Measurements from ENCODE around the gene SPRY1. TPM values are rescaled to one million over a fixed set of nuclear protein-coding genes. Genes with fewer than 3 reads are reported as not detected.
A peak's percentile ranks its signal among the peaks of the same experiment; 100 is the strongest.

The SPRY1 gene
- 36.1 TPM for total RNA-seq

GRCh38 chr4:123396307-123397143, at the start of gene SPRY1:
SPRY1 (plus strand) TSS chr4:123396795; CDS start chr4:123401592, 4,797 bp downstream.
- peak in 2 of 3 donors; percentile 85 to 94 for DNase-seq (ENCODE audit: low read depth in 2 of 3, low spot score in 2 of 3)

- DNase-seq (ENCODE audit: low read depth in 2 of 3, low spot score in 2 of 3): no peak
Observed at GRCh38 chr4:123346951-123347350, 49.6 kb upstream of the SPRY1 start.

GRCh38 chr4:123348946-123349345, 47.6 kb upstream of the SPRY1 start:
- no peak for DNase-seq (ENCODE audit: low read depth in 2 of 3, low spot score in 2 of 3)

- peak in 2 of 3 donors; percentile 55 to 56 for DNase-seq (ENCODE audit: low read depth in 2 of 3, low spot score in 2 of 3)
Observed at GRCh38 chr4:123349421-123350190, 47.0 kb upstream of the SPRY1 start.

- DNase-seq (ENCODE audit: low read depth in 2 of 3, low spot score in 2 of 3): peak in 2 of 3 donors; percentile 50 to 68
Observed at GRCh38 chr4:123350191-123350544, 46.4 kb upstream of the SPRY1 start.

- DNase-seq (ENCODE audit: low read depth in 2 of 3, low spot score in 2 of 3): no peak
Observed at GRCh38 chr4:123350726-123351125, 45.9 kb upstream of the SPRY1 start.

- DNase-seq (ENCODE audit: low read depth in 2 of 3, low spot score in 2 of 3): no peak
Observed at GRCh38 chr4:123351713-123352112, 44.9 kb upstream of the SPRY1 start.

GRCh38 chr4:123352240-123352945, 44.2 kb upstream of the SPRY1 start:
- DNase-seq (ENCODE audit: low read depth in 2 of 3, low spot score in 2 of 3): peak in 1 of 3 donors; percentile 38

GRCh38 chr4:123352966-123353365, 43.6 kb upstream of the SPRY1 start:
- no peak for DNase-seq (ENCODE audit: low read depth in 2 of 3, low spot score in 2 of 3)

- no peak for DNase-seq (ENCODE audit: low read depth in 2 of 3, low spot score in 2 of 3)
Observed at GRCh38 chr4:123353656-123354055, 42.9 kb upstream of the SPRY1 start.

GRCh38 chr4:123354701-123355100, 41.9 kb upstream of the SPRY1 start:
- DNase-seq (ENCODE audit: low read depth in 2 of 3, low spot score in 2 of 3): no peak

- DNase-seq (ENCODE audit: low read depth in 2 of 3, low spot score in 2 of 3): no peak
Observed at GRCh38 chr4:123356921-123357320, 39.7 kb upstream of the SPRY1 start.

- DNase-seq (ENCODE audit: low read depth in 2 of 3, low spot score in 2 of 3): peak in 2 of 3 donors; percentile 14 to 75
Observed at GRCh38 chr4:123359449-123360315, 36.9 kb upstream of the SPRY1 start.

- DNase-seq (ENCODE audit: low read depth in 2 of 3, low spot score in 2 of 3): peak in 2 of 3 donors; percentile 33 to 63
Observed at GRCh38 chr4:123361195-123361861, 35.3 kb upstream of the SPRY1 start.

- no peak for DNase-seq (ENCODE audit: low read depth in 2 of 3, low spot score in 2 of 3)
Observed at GRCh38 chr4:123362103-123362502, 34.5 kb upstream of the SPRY1 start.

GRCh38 chr4:123363729-123364128, 32.9 kb upstream of the SPRY1 start:
- no peak for DNase-seq (ENCODE audit: low read depth in 2 of 3, low spot score in 2 of 3)

- DNase-seq (ENCODE audit: low read depth in 2 of 3, low spot score in 2 of 3): no peak
Observed at GRCh38 chr4:123364906-123365305, 31.7 kb upstream of the SPRY1 start.

- no peak for DNase-seq (ENCODE audit: low read depth in 2 of 3, low spot score in 2 of 3)
Observed at GRCh38 chr4:123365412-123365811, 31.2 kb upstream of the SPRY1 start.

GRCh38 chr4:123366144-123366748, 30.3 kb upstream of the SPRY1 start:
- DNase-seq (ENCODE audit: low read depth in 2 of 3, low spot score in 2 of 3): no peak

Data from hematopoietic multipotent progenitor cell (in vitro differentiated cells).